ENCODE results near the gene ADGRB3. TPM values are rescaled to one million over a fixed set of nuclear protein-coding genes. Genes with fewer than 3 reads are reported as not detected.
"Not testable (repeated sequence)": the region's sequence is repeated elsewhere in the genome, so short reads cannot be mapped to it uniquely, and the experiment has no call there.

Gene ADGRB3
- total and polyA plus RNA-seq, 12 donors = 0.47 to 2.1 (median 0.85) TPM

- Histone ChIP-seq H3K4me1 (peaks cover 0 to 12% (median 0%) of the 10 kb centered on the region in 9 donors), H3K9me3 (no peaks in the 10 kb centered on the region), H3K27me3 (no peaks in the 10 kb centered on the region), H3K27ac (no peak overlapping the region), H3K4me3 (no peak overlapping the region), H3K36me3 (no peaks in the 10 kb centered on the region)
- DNase-seq = no peak
- no peak for TF ChIP-seq CTCF (IDR thresholded peaks at IDR 0.05)
- 72 to 77% methylated on average over 4 of the region's 4 CpGs for WGBS, 2 donors
- intact Hi-C loops (cut with DNase I) = loop anchor here in 5 of 10 donors (5.0 to 10.0 kb wide), 7 partner anchors 161 to 739 kb away; partner anchors contain the start of gene ADGRB3 (in 1 of the 5)
- no peak for ATAC-seq
Measured at GRCh38 chr6:68976260-68976659, 341.2 kb downstream of the ADGRB3 start.

- H3K4me3 ChIP-seq = no peak overlapping the region
- TF ChIP-seq CTCF (IDR thresholded peaks at IDR 0.05) = no peak
- intact Hi-C loops (cut with DNase I) = loop anchor here in 5 of 10 donors (5.0 to 10.0 kb wide), 7 partner anchors 159 to 736 kb away; partner anchors contain the start of gene ADGRB3 (in 1 of the 5)
- H3K36me3 ChIP-seq = no peaks in the 10 kb centered on the region
- peaks cover 0 to 12% (median 0%) of the 10 kb centered on the region in 9 donors for H3K4me1 ChIP-seq
- ATAC-seq = no peak
- no peak for DNase-seq
- no peaks in the 10 kb centered on the region for H3K27me3 ChIP-seq
- H3K27ac ChIP-seq = no peak overlapping the region
- H3K9me3 ChIP-seq = no peaks in the 10 kb centered on the region
Measured at GRCh38 chr6:68978411-68978810, 343.3 kb downstream of the ADGRB3 start.

- ATAC-seq; DNase-seq; intact Hi-C loops (cut with DNase I); H3K36me3 ChIP-seq; H3K4me1 ChIP-seq; H3K27ac ChIP-seq; H3K9me3 ChIP-seq; H3K4me3 ChIP-seq; H3K27me3 ChIP-seq: not testable (repeated sequence)
- 97 to 100% methylated on average over 6 to 7 of the region's 7 CpGs for WGBS, 2 donors
Measured at GRCh38 chr6:68981668-68982067, 346.6 kb downstream of the ADGRB3 start.

GRCh38 chr6:68988698-68989097 lies 353.6 kb downstream of the ADGRB3 start:
- H3K4me1 ChIP-seq = no peaks in the 10 kb centered on the region
- no peaks in the 10 kb centered on the region for H3K27me3 ChIP-seq
- H3K4me3 ChIP-seq = no peak overlapping the region
- TF ChIP-seq CTCF (IDR thresholded peaks at IDR 0.05) = no peak
- no peak overlapping the region for H3K27ac ChIP-seq
- intact Hi-C loops (cut with DNase I) = no loop called here
- H3K36me3 ChIP-seq = no peaks in the 10 kb centered on the region
- DNase-seq (no peak), ATAC-seq (no peak)
- peaks cover 0 to 6% (median 0%) of the 10 kb centered on the region in 11 donors for H3K9me3 ChIP-seq
- WGBS, 2 donors = 86 to 93% methylated on average over 2 of the region's 2 CpGs

GRCh38 chr6:68990317-68990716 lies 355.2 kb downstream of the ADGRB3 start:
- Histone ChIP-seq H3K36me3 (no peaks in the 10 kb centered on the region), H3K27me3 (no peaks in the 10 kb centered on the region), H3K9me3 (peaks cover 0 to 6% (median 0%) of the 10 kb centered on the region in 11 donors), H3K27ac (no peak overlapping the region), H3K4me1 (no peaks in the 10 kb centered on the region), H3K4me3 (no peak overlapping the region)
- intact Hi-C loops (cut with DNase I) = loop anchor here in 1 of 10 donors (10.0 kb wide), 1 partner anchor 944 kb away; no protein-coding TSS in a partner anchor
- peak in 4 of 8 donors; percentile 27 to 95 (median 71) for ATAC-seq
- WGBS, 2 donors = 32 to 37% methylated on average over 4 of the region's 4 CpGs
- DNase-seq = no peak
- no peak for TF ChIP-seq CTCF (IDR thresholded peaks at IDR 0.05)

Data from heart right ventricle (tissue), 16 donors.